SK-N-SH (cell line): ENCODE measurements around the gene PEX7. TPM values are rescaled to one million over a fixed set of nuclear protein-coding genes. Genes with fewer than 3 reads are reported as not detected.

Experiments
- CTCF ChIA-PET: fragments of 300-600, 350-600 bp; formaldehyde crosslinking; extraction: SDS; loops from one replicate; lab custom pipeline; 2021; lab: Yijun Ruan, JAX
- POLR2A ChIA-PET: fragments of 350-600 bp; sonication (Branson Sonifier 250); formaldehyde crosslinking; extraction: SDS; loops from one replicate; lab custom pipeline; 2020; ENCODE audit warnings: antibody characterized with exemption, inconsistent platforms; lab: Yijun Ruan, JAX
- DNase-seq: peaks from one replicate; pipeline ENCODE4 v3.0.0; 2012
- H2AFZ ChIP-seq: fragments of 200-600 bp; sonication (generic); 2 replicates; pipeline ENCODE4 v1.8.1; 2016; ENCODE audit warnings: antibody characterized with exemption, mild to moderate bottlenecking, low read depth
- H3F3A ChIP-seq: fragments of 200-600 bp; sonication (generic); replicated peaks from 2 replicates; pipeline ENCODE3; 2016; ENCODE audit warnings: antibody characterized with exemption, mild to moderate bottlenecking; ENCODE audit not compliant: insufficient read depth
- H3K27ac ChIP-seq, 2 experiments: fragments of 200-500 bp in 1 of 2; fragments of 200-600 bp in 1 of 2; sonication (Bioruptor generic) in 1 of 2; sonication (generic), shearing (Covaris generic) in 1 of 2; 2 replicates each; pipeline versions ENCODE4 v1.5.1 to v1.6.1; 2014 to 2016; ENCODE audit warnings: low read depth in 2 of 2, inconsistent platforms in 1 of 2, low read length in 1 of 2, mild to moderate bottlenecking in 1 of 2, mixed read lengths in 1 of 2
- H3K27me3 ChIP-seq: fragments of 200-600 bp; sonication (generic), shearing (Covaris generic); 2 replicates; pipeline ENCODE4 v1.6.1; 2016; ENCODE audit warnings: mixed run types; ENCODE audit not compliant: insufficient read depth
- H3K36me3 ChIP-seq, 2 experiments: fragments of 200-500 bp in 1 of 2; fragments of 200-600 bp in 1 of 2; sonication (Bioruptor generic) in 1 of 2; sonication (generic) in 1 of 2; replicated peaks in 1 of 2; 2 replicates each; pipeline versions ENCODE3 to v1.5.1; 2014 to 2016; ENCODE audit warnings: low read length in 1 of 2, mild to moderate bottlenecking in 1 of 2; ENCODE audit not compliant: insufficient read depth in 2 of 2, control insufficient read depth in 1 of 2
- H3K4me1 ChIP-seq, 2 experiments: fragments of 200-500 bp in 1 of 2; fragments of 200-600 bp in 1 of 2; sonication (Bioruptor generic) in 1 of 2; sonication (generic), shearing (Covaris generic) in 1 of 2; 2 replicates each; pipeline versions ENCODE4 v1.5.1 to v1.6.1; 2014 to 2016; ENCODE audit warnings: low read depth in 1 of 2, low read length in 1 of 2, mixed run types in 1 of 2; ENCODE audit not compliant: insufficient read depth in 2 of 2, control insufficient read depth in 1 of 2
- H3K4me2 ChIP-seq: fragments of 200-600 bp; sonication (generic), shearing (Covaris generic); 2 replicates; pipeline ENCODE4 v1.6.1; 2017; ENCODE audit warnings: mixed run types
- H3K4me3 ChIP-seq, 2 experiments: fragments of 200-500 bp in 1 of 2; fragments of 200-600 bp in 1 of 2; sonication (Bioruptor generic) in 1 of 2; sonication (generic), shearing (Covaris generic) in 1 of 2; 2 replicates each; pipeline versions ENCODE4 v1.5.1 to v1.8.1; 2014 to 2016; ENCODE audit warnings: low read depth in 2 of 2, inconsistent platforms in 1 of 2, low read length in 1 of 2, mild to moderate bottlenecking in 1 of 2, mixed read lengths in 1 of 2, moderate library complexity in 1 of 2
- H3K79me2 ChIP-seq: fragments of 200-600 bp; sonication (generic); 2 replicates; pipeline ENCODE4 v1.8.1; 2017; ENCODE audit warnings: mild to moderate bottlenecking; ENCODE audit not compliant: insufficient read depth
- H3K9ac ChIP-seq: fragments of 200-600 bp; sonication (generic); 2 replicates; pipeline ENCODE4 v1.6.1; 2017; ENCODE audit warnings: mixed run types
- H3K9me2 ChIP-seq: fragments of 200-600 bp; sonication (generic); 2 replicates; pipeline ENCODE4 v1.6.1; 2017; ENCODE audit warnings: mixed run types
- H3K9me3 ChIP-seq: fragments of 200-600 bp; sonication (generic); 2 replicates; pipeline ENCODE4 v1.6.1; 2017; ENCODE audit warnings: mixed run types, mild to moderate bottlenecking, moderate library complexity
- H4K20me1 ChIP-seq: fragments of 200-600 bp; sonication (generic); 2 replicates; pipeline ENCODE4 v1.6.1; 2017; ENCODE audit warnings: mild to moderate bottlenecking, mixed run types; ENCODE audit not compliant: insufficient read depth
- CTCF ChIP-seq: fragments of 200-600 bp; sonication (generic); IDR thresholded peaks from 2 replicates; pipeline ENCODE4 v1.6.1; 2017; ENCODE audit warnings: antibody characterized with exemption, mild to moderate bottlenecking, moderate library complexity
- EZH2phosphoT487 ChIP-seq: fragments of 200-600 bp; sonication (generic); IDR thresholded peaks from 2 replicates; pipeline ENCODE4 v1.6.1; 2017; ENCODE audit warnings: low read depth, mixed run types, mild to moderate bottlenecking, antibody characterized with exemption, moderate library complexity, borderline replicate concordance
- FOSL2 ChIP-seq: IDR thresholded peaks from 2 replicates; pipeline ENCODE4 v1.4.0; 2012; ENCODE audit warnings: low read depth, mild to moderate bottlenecking, moderate library complexity, borderline replicate concordance
- FOXM1 ChIP-seq: IDR thresholded peaks from 2 replicates; pipeline ENCODE4 v1.4.0; 2012; ENCODE audit warnings: low read depth, mild to moderate bottlenecking
- GATA2 ChIP-seq: sonication (generic); formaldehyde crosslinking; IDR thresholded peaks from 2 replicates; pipeline ENCODE4 v1.5.0; 2020; ENCODE audit warnings: mild to moderate bottlenecking, missing genetic modification reagents
- JUND ChIP-seq: IDR thresholded peaks from 2 replicates; pipeline ENCODE4 v1.4.0; 2012
- MAX ChIP-seq: IDR thresholded peaks from 2 replicates; pipeline ENCODE4 v1.4.0; 2012; ENCODE audit warnings: low read depth
- NFIC ChIP-seq: IDR thresholded peaks from 2 replicates; pipeline ENCODE4 v1.4.0; 2012; ENCODE audit warnings: borderline replicate concordance
- NRF1 ChIP-seq: IDR thresholded peaks from 2 replicates; pipeline ENCODE4 v1.6.1; 2012; ENCODE audit warnings: low read depth, mild to moderate bottlenecking, low read length
- RXRA ChIP-seq: IDR thresholded peaks from 2 replicates; pipeline ENCODE4 v1.4.0; 2012; ENCODE audit warnings: low read depth, mild to moderate bottlenecking, borderline replicate concordance
- SIN3A ChIP-seq: IDR thresholded peaks from 2 replicates; pipeline ENCODE4 v1.6.1; 2012; ENCODE audit warnings: low read depth, mild to moderate bottlenecking, low read length, moderate library complexity, borderline replicate concordance
- SMC3 ChIP-seq: IDR thresholded peaks from 2 replicates; pipeline ENCODE4 v1.6.1; 2012; ENCODE audit warnings: low read depth, low read length, improper control_type of control experiment
- TCF12 ChIP-seq: IDR thresholded peaks from 2 replicates; pipeline ENCODE4 v1.4.0; 2012
- YY1 ChIP-seq: IDR thresholded peaks from 2 replicates; pipeline ENCODE4 v1.4.0; 2012; ENCODE audit warnings: low read depth, mild to moderate bottlenecking
- WGBS: methylation state at CpG from one replicate; pipeline ENCODE4 v1.1.6; 2017; ENCODE audit warnings: low lambda C conversion rate; 5-methylcytosine and 5-hydroxymethylcytosine counted together
- polyA plus RNA-seq, 3 experiments: library from polyadenylated mRNA; depleted of rRNA; stranded (reverse); fragments of >200 nt; gene quantifications; 2 replicates each; pipeline ENCODE4 v1.2.3, GENCODE V29; 2012

The PEX7 gene
- polyA plus RNA-seq, 1 of the 3 experiments (the other 2 are of a cell fraction) = 10.8 TPM

- TF ChIP-seq MAX = peak; percentile 10; the same call in 1 of the 2 replicates
- no peak for TF ChIP-seq CTCF
- Histone ChIP-seq H3K4me3 (peak overlapping the region; percentile 61 to 66), H3K9me2 (no peaks in the 10 kb centered on the region), H3K27ac (peak overlapping the region; percentile 69 to 92; a peak in 3 of 4 replicates), H4K20me1 (no peaks in the 10 kb centered on the region), H3K9me3 (no peaks in the 10 kb centered on the region), H3K9ac (peak overlapping the region; percentile 88), H3K36me3 (peaks cover 3 to 9% of the 10 kb centered on the region in 2 experiments), H2AFZ (peak overlapping the region; percentile 91), H3K4me2 (peak overlapping the region; percentile 87), H3K4me1 (peaks cover 0 to 5% of the 10 kb centered on the region in 2 experiments; a peak in 1 of 4 replicates), H3K27me3 (no peaks in the 10 kb centered on the region), H3K79me2 (peaks cover 5% of the 10 kb centered on the region; the same call in 1 of the 2 replicates), H3F3A (no peaks in the 10 kb centered on the region)
- ChIA-PET POLR2A (interaction anchor here (1.2 to 2.5 kb wide), 5 partner anchors 30 to 167 kb away, joined by 3 to 15 read pairs (median 4); partner anchors contain the start of genes MAP3K5 and SLC35D3), CTCF (interaction anchor here (0.6 to 2.3 kb wide), 12 partner anchors 9 to 921 kb away, joined by 3 to 13 read pairs (median 3); partner anchors contain the start of gene MAP3K5)
- DNase-seq = no peak
- 5% methylated on average over 11 of the region's 11 CpGs for WGBS
Measured at GRCh38 chr6:136822046-136822375, 381 bp upstream of the PEX7 start.

- TF ChIP-seq FOSL2 = no peak
- no peak for TF ChIP-seq JUND
- no peak for TF ChIP-seq SIN3A
- no peak for TF ChIP-seq NFIC
- no peak for TF ChIP-seq NRF1
- TF ChIP-seq RXRA = no peak
- TF ChIP-seq EZH2phosphoT487 = no peak
- TF ChIP-seq GATA2 = no peak
- no peak for TF ChIP-seq FOXM1
- no peak for TF ChIP-seq TCF12
- TF ChIP-seq SMC3 = no peak
- TF ChIP-seq YY1 = no peak
- TF ChIP-seq, all 33 proteins: peak for 0
- WGBS = 68% methylated on average over 25 of the region's 31 CpGs
Measured at GRCh38 chr6:136823128-136823660, 802 bp downstream of the PEX7 start.

More at GRCh38 chr6:136823128-136823660, 802 bp downstream of the PEX7 start:
- Histone ChIP-seq H3K9me2 (no peaks in the 10 kb centered on the region), H3K9ac (peak overlapping the region; percentile 88; the same call in 1 of the 2 replicates), H4K20me1 (no peaks in the 10 kb centered on the region), H3K36me3 (peaks cover 5 to 10% of the 10 kb centered on the region in 2 experiments), H3K79me2 (peaks cover 5% of the 10 kb centered on the region; the same call in 1 of the 2 replicates), H2AFZ (peak overlapping the region; percentile 91), H3K9me3 (no peaks in the 10 kb centered on the region), H3K4me1 (peaks cover 0 to 5% of the 10 kb centered on the region in 2 experiments; a peak in 1 of 4 replicates), H3K27me3 (no peaks in the 10 kb centered on the region), H3K27ac (peak overlapping the region; percentile 69 to 92; a peak in 2 of 4 replicates), H3F3A (no peaks in the 10 kb centered on the region), H3K4me3 (peak overlapping the region; percentile 61 to 66), H3K4me2 (peak overlapping the region; percentile 87)
- CTCF ChIA-PET = interaction anchor here (0.6 to 2.3 kb wide), 15 partner anchors 13 to 491 kb away, joined by 3 to 13 read pairs (median 3); partner anchors contain the start of gene MAP3K5
- POLR2A ChIA-PET = interaction anchor here (0.8 to 2.5 kb wide), 7 partner anchors 20 to 166 kb away, joined by 3 to 15 read pairs (median 3); partner anchors contain the start of genes MAP3K5 and SLC35D3
- no peak for DNase-seq
